GM12875 (cell line): Measurements from ENCODE around the gene MYH6.

Source experiments
- H3K4me3 ChIP-seq: one replicate; pipeline ENCODE4 v1.5.1; 2011; ENCODE audit warnings: low read depth, low read length, control low read depth
- CTCF ChIP-seq: IDR thresholded peaks from 2 replicates; pipeline ENCODE4 v1.5.1; 2011; ENCODE audit warnings: low read depth, mild to moderate bottlenecking, control low read depth, inconsistent platforms, low read length, moderate library complexity, borderline replicate concordance; ENCODE audit not compliant: insufficient read depth

Gene MYH6

GRCh38 chr14:23371865-23372264 lies 36.2 kb downstream of the MYH6 start:
- no peak for TF ChIP-seq CTCF
- no peak overlapping the region for H3K4me3 ChIP-seq

- no peak for TF ChIP-seq CTCF
- no peak overlapping the region for H3K4me3 ChIP-seq
Observed at GRCh38 chr14:23370221-23370620, 37.9 kb downstream of the MYH6 start.

- no peak for TF ChIP-seq CTCF
- H3K4me3 ChIP-seq, result no peak overlapping the region
Observed at GRCh38 chr14:23366426-23366921, 41.6 kb downstream of the MYH6 start.

- TF ChIP-seq CTCF, result no peak
- no peak overlapping the region for H3K4me3 ChIP-seq
Observed at GRCh38 chr14:23365732-23366425, 42.2 kb downstream of the MYH6 start.

GRCh38 chr14:23365036-23365731 lies 42.9 kb downstream of the MYH6 start, which contains the start of gene EFS:
Gene EFS (minus strand): TSS chr14:23365172. CDS start chr14:23365025, 147 bp downstream.
- TF ChIP-seq CTCF, result no peak
- H3K4me3 ChIP-seq, result no peak within 1 kb of the TSS

- no peak overlapping the region for H3K4me3 ChIP-seq
- TF ChIP-seq CTCF, result no peak
Observed at GRCh38 chr14:23364164-23365035, 43.7 kb downstream of the MYH6 start.
